Lower lobe of right lung (tissue), 2 donors: ENCODE measurements around the gene TRMT1. TPM values are rescaled to one million over a fixed set of nuclear protein-coding genes. Genes with fewer than 3 reads are reported as not detected.

Experiments used
- ATAC-seq, 2 donors: fragments of 200-7000 bp; cut with Tn5 transposase; one replicate each; pipeline ENCODE4 v1.9.1; 2020 to 2022; ENCODE audit warnings: mild to moderate bottlenecking in 2 of 2, moderate library complexity in 2 of 2
- DNase-seq: peaks from one replicate; pipeline ENCODE4 v3.0.0-alpha.2; 2020
- H3K27ac ChIP-seq: fragments of 200-600 bp; one replicate; pipeline ENCODE4 v1.8.0; 2022
- H3K27me3 ChIP-seq: fragments of 200-600 bp; one replicate; pipeline ENCODE4 v1.8.0; 2022; ENCODE audit warnings: low read depth
- H3K36me3 ChIP-seq: fragments of 200-600 bp; one replicate; pipeline ENCODE4 v1.8.0; 2022; ENCODE audit warnings: mild to moderate bottlenecking
- H3K4me1 ChIP-seq: fragments of 200-600 bp; one replicate; pipeline ENCODE4 v1.8.0; 2022
- H3K4me3 ChIP-seq: fragments of 200-600 bp; one replicate; pipeline ENCODE4 v1.8.0; 2022; ENCODE audit warnings: mild to moderate bottlenecking
- H3K9me3 ChIP-seq: fragments of 200-600 bp; one replicate; pipeline ENCODE4 v1.8.0; 2022
- CTCF ChIP-seq: fragments of 200-600 bp; IDR thresholded peaks from one replicate; pipeline ENCODE4 v1.8.0; 2022; ENCODE audit warnings: antibody characterized with exemption, mild to moderate bottlenecking
- intact Hi-C: fragments of 100-400 bp; cut with DNase I; formaldehyde crosslinking; loops from one replicate; pipeline ENCODE4 v1.11.0; 2022
- total RNA-seq: library from RNA; stranded (reverse); fragmentation: NEBNext Ultra II Directional; extraction: Animal tissue kit (Norgen Biotek cat#: 25700); gene quantifications from one replicate; pipeline ENCODE4 v1.2.1, GENCODE V29; 2021
- donor health status: DM: no; HTN: yes; CAD: no; lungs with severe emphysema.

The TRMT1 gene
- total RNA-seq, 1 donor from 2014 or later = 29.3 TPM

- Histone ChIP-seq H3K36me3 (peaks cover 16% of the 10 kb centered on the region), H3K9me3 (no peaks in the 10 kb centered on the region), H3K27ac (peak overlapping the region; percentile 25), H3K27me3 (no peaks in the 10 kb centered on the region), H3K4me3 (peak overlapping the region; percentile 82), H3K4me1 (peaks cover 39% of the 10 kb centered on the region)
- intact Hi-C loops = no loop called here
- DNase-seq = no peak
- no peak for TF ChIP-seq CTCF
- ATAC-seq = no peak
These were observed 3.1 kb upstream of the TRMT1 start for GRCh38 chr19:13119627-13120026.

- intact Hi-C loops = no loop called here
- H3K4me1 ChIP-seq = peaks cover 39% of the 10 kb centered on the region
- H3K27me3 ChIP-seq = no peaks in the 10 kb centered on the region
- H3K27ac ChIP-seq = peak overlapping the region; percentile 71
- H3K4me3 ChIP-seq = peak overlapping the region; percentile 82
- no peak for TF ChIP-seq CTCF
- no peaks in the 10 kb centered on the region for H3K9me3 ChIP-seq
- ATAC-seq (peak; percentile 28 to 47), DNase-seq (peak; percentile 81)
- peaks cover 22% of the 10 kb centered on the region for H3K36me3 ChIP-seq
These were observed 2.1 kb upstream of the TRMT1 start for GRCh38 chr19:13118424-13119193.

- no peak for TF ChIP-seq CTCF
- Histone ChIP-seq H3K27ac (peak within 1 kb of the TSS; percentile 71), H3K4me1 (peaks cover 39% of the 10 kb centered on the region), H3K27me3 (no peaks in the 10 kb centered on the region), H3K4me3 (peak within 1 kb of the TSS; percentile 84), H3K36me3 (peaks cover 27% of the 10 kb centered on the region), H3K9me3 (no peaks in the 10 kb centered on the region)
- peak; percentile 95 to 96 for ATAC-seq
- intact Hi-C loops = no loop called here
- peak; percentile 93 for DNase-seq
These were observed 1.4 kb upstream of the TRMT1 start, which contains the start of gene NACC1 for GRCh38 chr19:13117772-13118423. TSS of gene NACC1 (plus strand) at chr19:13118264. CDS start at chr19:13135208, 16,944 bp downstream.

GRCh38 chr19:13117176-13117771, 734 bp upstream of the TRMT1 start:
- peaks cover 39% of the 10 kb centered on the region for H3K4me1 ChIP-seq
- intact Hi-C loops = no loop called here
- no peaks in the 10 kb centered on the region for H3K27me3 ChIP-seq
- H3K36me3 ChIP-seq = peaks cover 30% of the 10 kb centered on the region
- TF ChIP-seq CTCF = no peak
- no peaks in the 10 kb centered on the region for H3K9me3 ChIP-seq
- peak in 1 of 2 donors; percentile 11 for ATAC-seq
- peak overlapping the region; percentile 71 for H3K27ac ChIP-seq
- H3K4me3 ChIP-seq = peak overlapping the region; percentile 84
- DNase-seq = peak; percentile 41

- no peak for TF ChIP-seq CTCF
- Histone ChIP-seq H3K27me3 (no peaks in the 10 kb centered on the region), H3K36me3 (peaks cover 19% of the 10 kb centered on the region), H3K27ac (peak overlapping the region; percentile 71), H3K9me3 (no peaks in the 10 kb centered on the region), H3K4me3 (peak overlapping the region; percentile 84), H3K4me1 (peaks cover 39% of the 10 kb centered on the region)
- DNase-seq (peak; percentile 46), ATAC-seq (no peak)
- intact Hi-C loops = no loop called here
These were observed 631 bp downstream of the TRMT1 start for GRCh38 chr19:13115936-13116281.
